GM19238 (cell line): ENCODE results near the gene SLC40A1.

ENCODE experiments used
- DNase-seq: peaks from one replicate; pipeline ENCODE4 v3.0.0; 2011; ENCODE audit warnings: low spot score; ENCODE audit not compliant: insufficient read length

SLC40A1 gene

DNA sequence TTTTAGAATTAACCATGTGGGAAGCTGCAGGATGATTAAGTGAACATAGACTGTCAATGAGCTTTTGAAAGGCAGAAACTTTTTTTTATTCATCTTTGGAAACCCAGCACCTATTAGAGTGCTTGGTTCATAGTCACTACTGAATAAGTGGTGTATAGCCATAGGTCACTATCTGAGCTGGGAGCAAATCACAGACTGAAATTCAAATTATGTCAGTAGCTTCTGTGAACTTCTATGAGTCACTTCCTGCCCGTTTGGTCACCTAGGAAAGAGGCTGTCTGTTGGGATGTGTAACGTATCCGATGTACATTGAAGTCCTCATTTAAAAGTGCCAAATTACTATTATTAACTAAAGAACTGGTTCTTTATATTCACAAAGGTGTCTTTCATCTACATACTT lies 20.5 kb upstream of the SLC40A1 start:
- no peak for DNase-seq

DNA sequence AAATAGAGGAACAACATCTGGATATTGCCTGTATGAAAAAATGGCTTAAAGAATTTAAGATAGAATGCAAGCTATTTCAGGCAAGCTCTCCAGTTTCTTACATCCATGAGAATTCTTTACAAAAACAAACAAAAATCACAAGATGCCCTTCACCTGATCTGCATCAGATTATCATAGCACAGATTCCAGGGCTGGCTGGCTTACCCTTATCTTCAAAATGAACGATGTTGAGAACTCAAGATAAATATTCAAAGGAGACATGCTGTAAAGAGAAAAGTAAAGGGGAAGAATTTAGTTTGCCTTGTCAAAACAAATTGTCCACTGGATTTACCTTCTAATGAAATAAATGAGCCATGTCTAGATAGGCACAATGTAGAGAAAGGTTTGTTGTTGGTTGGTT lies 18.7 kb upstream of the SLC40A1 start:
- DNase-seq: no peak

DNA sequence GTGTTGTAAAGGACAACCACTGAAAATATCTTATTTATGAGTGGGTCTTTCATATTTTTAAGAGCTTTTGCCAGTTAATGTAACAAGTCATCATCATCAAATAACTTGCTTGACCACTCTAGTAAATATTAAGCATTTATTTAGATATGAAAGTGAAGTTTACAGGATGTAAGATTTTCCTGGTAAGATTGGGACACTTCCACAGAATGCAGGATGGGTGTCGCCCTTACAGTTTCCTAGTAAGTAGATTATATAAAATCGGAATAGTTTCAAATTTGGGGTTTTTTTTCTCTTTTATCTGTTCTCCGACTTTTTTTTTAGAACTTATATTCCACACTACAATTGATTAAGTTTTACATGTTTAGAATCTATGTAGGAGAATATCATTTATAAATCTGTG lies 14.8 kb upstream of the SLC40A1 start:
- no peak for DNase-seq

DNA sequence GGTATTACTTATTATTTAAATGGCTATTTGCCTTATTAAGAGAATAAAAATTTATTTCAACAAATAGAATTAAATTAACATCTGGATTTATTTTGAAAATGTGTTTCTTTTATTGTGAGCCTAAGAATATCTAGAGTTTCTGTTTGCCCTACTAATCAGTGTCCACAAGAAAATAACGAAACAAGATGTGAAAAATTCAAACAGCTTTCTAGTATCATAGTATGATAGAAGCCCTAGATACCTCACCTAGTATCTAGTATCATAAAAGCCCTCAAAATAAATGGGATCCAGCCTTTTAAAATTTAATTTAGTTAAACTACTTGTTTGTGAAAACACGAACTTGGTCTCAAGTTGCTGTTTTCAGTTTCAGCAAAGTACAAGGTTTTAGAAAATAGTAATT lies 13.7 kb upstream of the SLC40A1 start:
- DNase-seq: no peak

DNA sequence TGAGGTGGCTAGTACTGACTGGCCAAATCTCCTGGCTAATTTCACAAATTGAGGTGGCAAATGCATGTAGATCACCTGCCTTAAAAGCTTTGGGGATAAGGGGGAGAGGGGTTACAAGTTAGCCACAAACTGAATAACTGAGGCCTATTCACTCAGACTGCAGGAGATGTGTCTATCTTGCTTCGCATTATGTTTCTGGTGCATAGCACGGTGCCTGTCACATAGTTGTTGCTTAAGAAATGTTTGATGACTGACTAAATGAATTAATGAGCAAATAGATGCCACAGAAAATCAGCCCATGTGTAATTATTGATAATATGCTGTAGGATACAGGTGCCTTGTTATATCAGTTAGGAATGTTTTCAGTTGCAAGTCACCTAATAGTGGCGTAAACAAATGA lies 12.5 kb upstream of the SLC40A1 start:
- DNase-seq: no peak

DNA sequence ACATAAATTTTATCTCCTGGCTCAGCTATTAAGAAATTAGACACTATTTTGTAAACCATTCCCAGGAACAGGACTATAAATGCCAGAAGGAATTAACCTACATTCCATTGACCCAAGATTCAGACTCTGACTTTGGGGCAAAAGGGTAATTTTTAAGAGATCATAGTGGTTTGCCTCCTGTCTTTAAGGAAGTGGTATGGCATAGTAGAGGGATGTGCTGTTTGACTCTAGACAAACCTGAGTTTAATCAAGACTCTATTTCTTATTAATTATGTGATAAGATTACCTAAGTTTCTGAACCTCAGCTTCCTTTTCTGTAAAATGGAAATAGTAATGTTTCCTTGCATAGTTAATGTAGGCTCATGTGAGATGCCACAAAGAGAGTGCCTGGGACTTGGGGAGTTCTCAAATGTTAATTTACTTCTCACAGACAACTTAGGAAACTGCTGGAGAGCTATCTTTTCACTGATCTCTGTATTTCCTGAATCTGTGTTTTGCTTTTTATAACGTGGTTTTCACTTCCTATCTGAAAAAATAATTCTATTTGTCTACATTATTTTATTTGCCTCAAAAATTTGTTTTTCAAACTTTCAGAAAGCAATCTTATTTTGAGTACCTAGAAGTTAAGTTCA lies 11.9 kb upstream of the SLC40A1 start:
- no peak for DNase-seq

DNA sequence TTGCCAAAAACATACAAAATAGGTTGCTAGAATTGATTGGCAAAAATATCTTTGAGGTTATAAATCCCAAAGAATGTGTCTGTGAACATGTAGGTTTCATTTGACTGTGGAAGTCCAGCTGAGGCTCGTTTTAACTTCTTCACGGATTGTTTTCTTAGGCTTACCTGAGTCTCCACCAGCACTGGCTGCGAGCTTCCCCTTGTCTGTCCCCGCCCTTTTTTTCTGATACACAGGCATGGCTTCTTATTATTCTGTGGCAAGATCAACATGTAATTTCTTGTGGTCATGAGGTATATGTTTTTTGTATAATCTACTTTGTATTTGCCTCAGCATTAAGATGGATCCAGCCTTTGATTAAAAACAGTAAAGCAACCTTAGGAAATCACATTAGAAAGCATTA lies 7.2 kb upstream of the SLC40A1 start:
- no peak for DNase-seq

DNA sequence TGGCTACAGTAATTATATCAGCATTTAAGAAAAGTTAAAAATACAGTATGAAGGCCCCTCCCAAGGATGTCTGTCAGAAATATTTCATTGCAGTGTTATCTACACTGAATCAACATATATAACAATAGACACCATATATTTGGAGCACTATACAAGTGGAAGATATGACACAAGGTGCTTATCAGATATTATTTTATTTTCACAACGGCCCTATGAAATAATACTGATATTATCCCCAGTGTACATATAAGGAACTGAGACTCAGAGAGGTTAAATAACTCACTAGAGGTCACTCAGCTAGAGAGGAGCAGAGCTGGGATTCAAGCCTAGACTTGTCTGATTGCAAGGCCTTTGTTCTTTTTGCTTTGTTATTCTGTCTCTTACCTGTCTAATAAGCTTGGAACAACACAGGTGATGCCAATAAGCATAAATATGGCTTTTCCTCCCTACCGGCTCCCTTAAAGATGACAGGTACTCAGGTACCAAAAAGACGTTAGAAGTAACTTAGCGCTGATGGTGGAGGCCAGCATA lies 4.7 kb upstream of the SLC40A1 start:
- no peak for DNase-seq

DNA sequence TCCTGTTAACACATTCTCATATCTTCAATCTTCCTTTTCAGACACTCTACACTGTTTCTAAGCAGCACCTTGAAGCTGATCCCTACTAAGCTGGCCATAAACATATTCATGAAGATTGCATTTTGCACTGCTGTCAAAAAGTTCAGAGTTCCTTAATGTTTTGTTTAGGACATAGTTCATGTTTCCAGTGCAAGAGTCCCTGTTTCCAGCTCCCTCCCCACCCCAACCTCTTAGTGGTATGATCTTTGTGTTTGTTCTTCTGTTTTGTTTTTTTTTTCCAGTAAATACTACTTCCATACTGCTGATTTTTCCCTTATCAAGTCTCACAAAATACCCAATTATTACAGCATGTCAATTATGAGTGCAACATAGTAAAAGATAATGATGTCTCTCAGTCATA lies 4.1 kb upstream of the SLC40A1 start:
- no peak for DNase-seq

DNA sequence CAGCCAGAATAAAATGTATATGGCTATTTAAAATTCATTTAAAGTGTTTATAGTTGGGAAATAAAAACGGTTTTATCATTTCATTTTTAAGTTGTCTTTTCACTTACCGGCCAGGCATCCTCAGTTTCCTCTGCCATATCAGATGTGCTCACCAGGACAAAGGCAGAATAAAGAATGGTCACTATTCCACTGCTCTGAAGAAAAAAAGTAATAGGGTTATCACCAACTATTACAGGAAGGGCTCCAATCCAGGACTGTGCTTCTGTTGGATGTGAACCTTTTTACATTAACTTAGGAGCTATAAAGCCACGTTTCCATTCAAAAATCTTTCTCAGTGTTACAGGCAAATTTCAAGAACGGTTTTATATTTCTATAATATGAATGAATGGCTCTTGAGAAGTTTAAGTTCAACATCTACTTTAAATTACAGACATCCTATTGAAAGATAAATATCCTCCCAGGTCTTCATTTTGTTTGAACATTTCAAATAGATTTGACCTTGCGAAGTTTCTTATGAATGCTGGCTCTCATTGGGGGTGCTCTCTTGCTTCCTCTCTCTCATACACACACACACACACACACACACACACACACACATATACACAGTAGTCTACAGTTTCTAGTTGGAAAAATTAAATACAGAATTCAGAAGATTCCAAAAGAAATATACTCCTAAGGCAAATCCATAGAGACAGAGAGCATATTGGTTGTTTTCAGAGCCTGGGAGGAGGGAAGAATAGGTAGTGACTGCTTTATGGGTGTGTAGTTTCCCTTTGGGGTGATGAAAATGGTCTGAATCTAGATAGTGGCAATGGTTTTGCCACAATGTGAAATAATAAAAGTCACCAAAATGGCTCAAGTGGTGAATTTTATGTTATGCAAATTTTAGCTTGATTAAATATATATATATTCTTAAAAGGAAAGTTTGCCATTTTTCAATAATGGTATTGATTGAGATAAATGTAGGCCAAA lies 2.9 kb upstream of the SLC40A1 start:
- DNase-seq: no peak

DNA sequence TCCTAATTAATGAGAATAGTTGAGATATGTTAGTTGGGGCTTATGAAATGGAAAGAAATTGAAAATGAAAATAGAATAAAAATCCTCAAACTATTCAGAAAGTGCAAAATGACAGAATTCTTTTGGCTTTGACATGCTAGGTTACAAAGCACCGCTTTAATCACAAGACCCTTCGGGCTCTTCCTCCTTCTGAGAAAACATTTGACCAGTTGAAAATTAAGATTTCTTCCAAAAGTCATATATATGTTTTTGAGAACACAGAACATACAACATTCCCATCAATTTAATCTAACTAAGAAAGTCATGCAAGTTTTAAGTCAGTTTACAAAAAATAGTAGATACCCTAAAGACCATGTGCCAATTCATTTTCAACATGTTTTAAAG lies 2.2 kb upstream of the SLC40A1 start:
- DNase-seq: no peak

DNA sequence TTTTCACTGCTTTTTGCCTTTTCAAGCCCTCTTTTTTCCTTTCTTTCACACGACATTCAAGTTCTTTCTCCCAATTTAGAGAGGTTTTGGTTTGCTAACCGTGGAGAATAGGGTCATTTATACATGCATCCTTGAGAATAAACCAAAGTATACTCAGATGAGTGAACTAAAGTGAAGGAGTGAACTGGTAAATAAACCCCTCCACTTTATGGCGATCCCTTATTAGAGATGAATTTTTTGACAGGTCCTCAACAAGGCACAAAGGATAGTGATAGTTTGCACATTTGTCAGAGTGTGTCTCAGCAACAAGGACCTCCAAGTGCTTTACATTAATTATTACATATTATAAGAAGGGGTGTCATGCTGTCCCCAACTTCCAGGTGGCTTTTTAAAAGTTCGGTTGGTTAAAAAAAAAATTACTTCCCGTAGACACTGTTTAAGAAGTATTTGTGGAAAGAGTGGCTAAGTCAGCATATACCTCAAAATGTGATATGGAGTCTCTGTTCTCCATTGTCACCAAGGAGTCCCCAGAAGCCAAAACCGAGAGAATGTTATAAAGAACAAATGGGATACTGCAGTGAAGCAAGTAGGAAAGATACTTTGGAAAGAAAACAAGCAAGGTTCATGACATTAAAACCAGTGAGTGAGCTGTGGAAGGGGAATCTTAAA lies 1.7 kb upstream of the SLC40A1 start:
- no peak for DNase-seq

DNA sequence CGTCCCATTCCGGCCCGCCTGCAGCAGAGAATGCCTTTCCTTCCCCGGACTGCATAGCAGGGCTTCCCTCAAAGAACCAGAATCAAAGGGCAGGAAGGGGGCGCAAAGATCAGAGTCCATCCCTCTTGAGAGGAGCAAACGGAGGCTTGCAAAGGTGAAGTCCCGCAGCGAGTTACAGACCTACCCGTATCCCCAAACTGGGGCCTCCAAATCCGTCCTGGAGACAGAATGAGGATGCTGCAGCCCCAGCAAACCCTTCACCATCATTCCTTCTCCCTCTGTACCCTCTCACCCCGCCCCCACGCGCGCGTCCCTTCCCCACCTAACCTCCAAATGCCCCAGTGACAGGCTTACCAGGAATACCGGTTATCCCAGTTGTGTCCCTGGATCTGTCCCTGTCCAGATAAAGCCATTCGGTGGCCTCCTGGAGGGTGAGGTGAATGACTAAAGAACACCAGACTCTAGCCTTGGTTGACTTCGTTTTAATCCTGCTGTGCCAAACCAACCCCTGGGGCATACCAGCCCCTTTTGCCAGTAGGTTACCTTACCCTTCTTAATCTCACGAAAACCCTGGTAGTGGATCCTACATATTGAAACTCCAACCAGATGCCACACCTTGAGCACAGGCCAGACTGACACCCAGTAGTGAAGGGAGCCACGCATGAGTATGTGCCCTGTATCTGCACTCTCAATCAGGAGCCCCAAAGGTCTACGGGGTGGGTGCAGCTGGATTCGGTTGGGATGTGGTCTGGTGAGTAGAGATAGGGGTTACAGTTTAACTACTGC lies 961 bp upstream of the SLC40A1 start:
- no peak for DNase-seq

DNA sequence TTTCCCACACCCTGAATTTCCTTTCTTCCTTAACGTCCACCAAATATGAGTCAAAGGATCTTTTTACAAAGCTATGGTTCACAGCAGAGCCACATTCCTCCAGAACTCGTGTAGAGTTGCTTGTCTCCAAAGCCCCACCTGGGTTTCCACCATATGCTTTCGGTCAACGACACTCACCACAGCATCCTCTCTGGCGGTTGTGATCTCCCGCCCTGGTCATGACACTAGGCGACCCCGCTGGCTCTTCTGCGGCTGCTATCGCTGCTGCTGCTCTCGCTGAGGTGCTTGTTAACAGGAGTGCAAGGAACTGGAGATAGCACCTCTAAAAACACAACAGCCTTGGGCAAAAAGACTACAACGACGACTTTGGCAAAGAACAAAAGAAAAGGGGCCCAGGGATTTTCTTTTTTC lies 340 bp downstream of the SLC40A1 start:
- DNase-seq: no peak

DNA sequence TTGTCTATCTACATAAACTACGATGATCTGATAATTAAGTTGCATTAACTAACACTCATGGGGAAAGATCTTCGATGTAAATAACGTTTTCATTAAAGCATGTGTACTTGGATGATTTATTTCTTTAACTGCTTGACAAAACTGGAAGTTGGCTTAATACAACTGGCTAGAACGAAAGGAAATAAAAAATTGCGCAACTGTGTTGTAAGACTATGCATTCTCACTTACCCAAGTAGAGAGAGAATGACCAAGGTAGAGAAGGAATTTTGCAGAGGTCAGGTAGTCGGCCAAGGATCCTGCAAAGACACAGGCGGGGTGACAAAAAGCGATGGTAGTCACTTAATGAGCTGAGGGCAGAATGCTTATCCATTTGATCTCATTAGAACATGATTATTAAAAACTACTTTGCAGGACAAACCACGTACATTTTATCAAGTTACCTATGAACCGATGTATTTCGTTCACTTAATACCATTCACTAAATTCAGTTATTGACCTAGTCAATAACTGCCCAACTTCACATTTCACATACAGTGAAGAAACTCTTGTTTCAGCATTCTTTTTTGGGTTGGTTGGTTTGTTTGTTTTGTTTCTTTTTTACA lies 900 bp downstream of the SLC40A1 start:
- DNase-seq: no peak

DNA sequence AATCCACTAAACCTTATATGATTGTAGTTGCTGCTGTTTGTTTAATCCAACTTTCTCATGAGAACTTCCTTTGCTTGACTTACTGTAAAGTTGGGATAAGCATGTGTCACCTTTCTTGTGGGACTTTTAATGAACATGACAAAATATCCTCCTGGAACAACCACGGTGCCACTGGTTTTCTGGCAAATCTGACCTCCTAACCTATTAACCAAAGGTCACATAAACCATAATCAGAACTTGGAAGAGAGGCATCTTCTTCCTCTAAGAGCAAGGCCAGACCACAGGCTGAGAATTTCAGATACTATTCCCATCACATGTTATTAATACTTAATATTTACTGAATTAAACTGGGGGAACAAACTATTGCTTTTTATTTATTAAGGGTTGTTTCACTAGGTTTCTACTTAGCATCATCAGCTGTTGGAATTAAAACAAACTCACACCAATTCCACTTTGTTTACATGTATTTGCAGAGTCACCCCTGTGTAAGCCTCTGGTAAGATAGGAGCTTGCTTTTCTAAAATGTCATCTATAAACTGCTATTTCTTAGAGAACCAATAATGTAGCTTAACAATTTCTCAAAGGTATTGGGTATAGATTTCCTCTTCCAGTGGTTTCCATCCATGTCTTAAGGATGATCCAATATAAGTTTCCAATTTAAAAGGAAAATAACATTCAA lies 2.2 kb downstream of the SLC40A1 start:
- DNase-seq: no peak

DNA sequence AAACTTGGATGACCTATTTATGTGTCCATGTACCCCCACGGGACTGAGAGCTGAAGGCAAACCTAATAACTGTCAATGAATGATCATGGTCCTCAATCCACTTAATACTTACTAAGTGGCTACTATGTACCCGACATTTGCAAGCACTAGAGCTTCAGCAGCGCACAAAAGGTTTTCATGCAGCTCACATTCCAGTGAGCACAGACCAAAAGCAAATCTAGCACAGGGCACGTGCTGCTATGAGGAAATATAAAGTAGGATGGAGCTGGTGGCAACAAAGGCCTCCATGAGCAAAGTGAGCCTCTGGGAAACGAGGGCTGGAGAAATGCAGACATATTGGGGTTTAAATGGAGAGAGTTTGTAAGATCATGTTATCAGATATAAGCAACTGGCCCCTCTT lies 3.5 kb downstream of the SLC40A1 start:
- DNase-seq: no peak

DNA sequence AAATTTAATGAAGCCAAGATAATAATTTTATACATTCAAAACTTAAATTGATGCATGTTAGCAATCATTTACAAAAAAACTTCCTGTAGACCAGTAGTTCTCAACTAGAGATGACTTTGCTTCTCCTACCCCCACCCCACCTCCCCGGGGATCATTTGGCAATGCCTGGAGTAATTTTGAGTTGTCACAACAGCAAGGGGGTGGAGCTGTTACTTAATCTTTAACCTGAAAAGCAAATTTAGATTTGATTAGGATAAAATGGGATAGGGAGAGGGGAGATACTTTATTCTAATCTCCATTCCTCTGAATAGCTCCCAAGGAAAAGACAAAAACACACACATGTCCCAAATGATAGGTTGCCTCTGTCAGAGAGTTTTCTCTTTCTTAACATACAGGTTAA lies 4.2 kb downstream of the SLC40A1 start:
- no peak for DNase-seq

DNA sequence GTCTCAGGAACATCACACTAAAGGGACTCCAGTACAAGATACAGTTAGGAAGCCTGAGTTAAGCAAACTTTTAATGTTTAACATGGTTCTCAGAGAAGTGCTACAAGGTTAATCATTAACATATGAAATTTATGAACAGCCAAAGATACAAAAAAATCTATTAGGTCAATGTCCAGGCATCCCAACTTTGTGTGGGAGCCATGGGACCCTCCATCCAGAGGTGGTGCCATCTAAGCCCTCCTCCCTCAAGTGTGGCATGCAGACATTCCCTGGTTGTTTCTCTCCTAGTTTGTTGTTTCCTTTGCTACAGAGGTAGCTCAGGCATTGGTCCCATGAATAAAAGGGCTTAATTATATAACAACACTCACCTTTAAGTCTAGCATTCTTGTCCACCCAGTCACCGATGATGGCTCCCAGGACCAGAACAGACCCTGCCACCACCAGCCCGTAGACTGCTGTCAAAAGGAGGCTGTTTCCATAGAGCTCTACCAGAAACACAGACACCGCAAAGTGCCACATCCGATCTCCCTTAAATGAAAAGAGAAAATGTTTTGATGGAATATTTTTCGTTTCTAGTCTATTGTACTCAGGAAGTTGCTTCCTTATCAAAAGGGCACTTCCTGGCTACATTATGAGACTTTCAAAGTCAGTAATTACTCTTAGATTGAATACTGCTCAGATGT lies 5.7 kb downstream of the SLC40A1 start:
- DNase-seq: no peak

DNA sequence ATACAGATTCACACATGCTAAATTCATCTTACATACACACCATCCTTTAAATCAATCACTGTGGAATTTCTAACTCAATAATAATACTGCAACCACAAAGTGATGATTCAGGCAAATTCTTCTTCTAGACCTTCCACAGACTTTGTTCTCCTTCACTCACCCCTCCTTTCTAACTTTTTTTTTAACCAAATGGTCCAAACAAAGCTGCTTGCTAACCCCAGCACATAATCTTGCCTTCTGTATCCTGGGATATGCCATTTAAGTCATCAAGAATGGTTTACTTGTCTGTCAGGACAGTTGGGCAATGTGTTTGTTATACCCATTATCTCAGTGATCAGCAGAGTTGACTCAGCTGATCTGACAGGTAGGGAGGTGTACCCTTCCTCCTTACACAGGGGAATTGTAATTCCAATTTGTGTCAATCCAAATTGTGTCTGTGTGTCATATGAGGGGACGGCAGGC lies 10.0 kb downstream of the SLC40A1 start:
- DNase-seq: no peak
